Loucy (cell line): ENCODE results near the gene CDK8.

ENCODE experiments used
- CTCF ChIP-seq: fragments of 200-600 bp; sonication (generic); conservative IDR thresholded peaks from 2 replicates; pipeline ENCODE4 v1.5.1; 2014; ENCODE audit warnings: mild to moderate bottlenecking, antibody characterized with exemption, low read length
- EZH2phosphoT487 ChIP-seq: fragments of 200-600 bp; IDR thresholded peaks from 2 replicates; pipeline ENCODE4 v1.6.1; 2018; ENCODE audit warnings: antibody characterized with exemption, mild to moderate bottlenecking, moderate library complexity, borderline replicate concordance

GRCh38 chr13:26247011-26247410 lies 6.9 kb upstream of the CDK8 start:
- TF ChIP-seq CTCF (no peak), EZH2phosphoT487 (no peak)
